PC-3 (cell line): ENCODE measurements around the gene MTNR1A.

Experiments used
- CTCF ChIP-seq: fragments of 300-600 bp; sonication (generic); conservative IDR thresholded peaks from 2 replicates; pipeline ENCODE4 v1.5.1; 2017; ENCODE audit warnings: antibody characterized with exemption, low read depth, mild to moderate bottlenecking, low read length
- EZH2 ChIP-seq: fragments of 300-600 bp; sonication (generic); IDR thresholded peaks from one replicate; pipeline ENCODE4 v1.6.1; 2017; ENCODE audit warnings: antibody characterized with exemption, mild to moderate bottlenecking, low read length; ENCODE audit not compliant: unreplicated experiment

- TF ChIP-seq CTCF (no peak), EZH2 (no peak)
Observed at GRCh38 chr4:186557061-186557460, 1.7 kb upstream of the MTNR1A start.
